HG03378 (cell line): ENCODE data around the gene RCSD1.

ENCODE experiments used
- ATAC-seq: cut with Tn5 transposase; IDR thresholded peaks from one replicate; pipeline ENCODE4 v1.9.1; 2021; ENCODE audit warnings: mild to moderate bottlenecking, moderate library complexity; ENCODE audit not compliant: unreplicated experiment

The RCSD1 gene

DNA sequence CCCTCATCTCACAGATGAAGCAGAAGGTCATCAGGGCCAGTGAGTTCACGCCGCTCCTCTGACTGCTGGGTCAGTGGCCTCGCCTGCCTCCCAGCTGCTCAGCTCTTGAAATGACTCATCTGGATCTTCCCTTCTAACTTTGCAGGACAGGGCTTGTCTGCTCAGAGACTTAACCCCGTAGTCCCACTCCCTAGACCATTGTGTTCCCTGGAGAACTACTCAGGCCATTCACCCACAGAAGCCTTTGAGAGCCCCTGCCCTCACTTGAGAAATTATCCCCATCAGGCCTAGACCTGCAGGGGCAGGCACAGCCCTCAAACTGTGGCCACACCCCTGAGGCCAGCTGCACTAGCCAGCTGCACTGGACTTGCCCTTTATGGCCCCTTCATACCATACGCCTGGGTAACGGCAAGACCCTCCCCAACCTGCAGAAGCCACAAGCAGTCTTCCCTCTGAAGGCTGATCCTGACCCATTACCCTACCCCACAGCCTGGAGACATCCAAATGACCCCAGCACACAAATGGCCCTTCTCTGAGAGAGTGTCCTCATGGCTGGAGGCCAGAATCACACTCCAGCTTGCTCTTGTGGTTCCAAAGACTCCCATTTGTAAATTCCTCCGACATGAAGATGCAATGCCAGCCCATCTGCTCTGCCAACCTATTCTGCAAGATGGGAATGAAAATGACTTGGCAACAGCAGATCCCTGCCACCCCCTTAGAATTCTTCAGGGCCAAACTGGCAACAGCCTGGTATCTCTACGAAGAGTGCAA is 33.2 kb downstream of the RCSD1 start:
- ATAC-seq = peak; percentile 69

GRCh38 chr1:167665469-167665868 is 35.4 kb downstream of the RCSD1 start:
- no peak for ATAC-seq

- ATAC-seq = no peak
These were observed 36.4 kb downstream of the RCSD1 start for GRCh38 chr1:167666416-167666815.

DNA sequence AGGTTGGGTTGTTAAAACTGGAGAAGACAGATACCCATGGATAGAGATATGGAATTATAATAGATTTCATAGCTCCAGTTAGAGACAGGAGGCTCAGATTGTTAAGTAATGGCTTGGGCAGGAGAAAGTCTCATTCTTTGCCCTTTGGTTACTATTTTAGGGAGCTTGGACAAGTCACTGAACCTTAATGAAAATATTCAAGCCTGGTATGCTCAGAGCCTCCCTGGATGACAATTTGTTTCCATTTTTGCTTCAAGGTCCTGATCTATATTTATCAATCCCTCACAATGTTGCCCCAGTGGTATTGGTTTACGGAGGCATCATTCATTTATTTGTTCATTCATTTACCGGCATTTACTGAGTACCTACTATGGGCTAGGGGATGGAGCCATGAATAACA is 37.5 kb downstream of the RCSD1 start:
- no peak for ATAC-seq

- ATAC-seq = peak; percentile 86
These were observed 38.1 kb downstream of the RCSD1 start for GRCh38 chr1:167668108-167668507.

DNA sequence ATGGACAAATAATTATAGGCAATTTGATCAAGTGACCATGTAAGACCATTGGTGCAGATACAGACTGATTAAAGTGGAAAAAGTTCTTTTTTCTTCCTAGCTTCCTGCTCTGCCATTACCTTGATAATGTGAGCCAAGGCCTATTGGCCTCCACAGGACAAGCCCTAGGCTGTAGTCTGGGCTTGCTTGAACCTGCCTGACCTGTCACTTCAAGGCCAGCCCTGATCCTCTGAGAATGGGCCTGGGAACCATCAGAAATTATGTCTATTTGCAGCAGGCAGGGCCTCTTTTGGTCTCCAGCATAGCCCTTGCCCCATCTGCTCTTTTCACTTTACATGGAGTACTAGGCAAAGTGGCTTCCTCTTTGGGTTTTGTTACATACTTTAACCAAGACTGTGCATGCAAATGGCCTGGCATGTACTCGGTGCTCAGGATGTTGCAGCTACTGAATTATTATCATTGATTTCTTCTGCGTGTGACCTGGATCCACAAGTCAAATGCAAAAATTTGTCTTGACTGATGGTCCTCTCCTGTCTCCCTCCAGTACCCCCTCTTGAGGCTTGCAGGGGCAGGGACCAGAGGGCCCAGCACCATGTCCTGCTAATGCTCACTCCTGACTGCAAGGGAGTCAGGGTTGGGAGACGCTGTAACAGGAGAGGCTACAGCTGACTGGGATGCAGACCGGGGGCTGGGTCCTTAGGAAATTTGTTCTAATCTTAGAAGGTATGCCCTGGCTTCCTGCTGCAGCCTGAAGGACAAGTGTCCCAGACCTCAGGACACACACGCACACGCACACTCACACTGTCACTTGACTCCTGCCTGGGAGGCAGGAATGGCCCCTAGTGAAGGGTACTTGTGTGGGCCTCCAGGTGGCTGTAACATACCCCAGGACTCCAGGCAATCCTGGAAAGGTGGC is 39.4 kb downstream of the RCSD1 start:
- ATAC-seq = no peak

- no peak for ATAC-seq
These were observed 40.5 kb downstream of the RCSD1 start for GRCh38 chr1:167670563-167670962.

DNA sequence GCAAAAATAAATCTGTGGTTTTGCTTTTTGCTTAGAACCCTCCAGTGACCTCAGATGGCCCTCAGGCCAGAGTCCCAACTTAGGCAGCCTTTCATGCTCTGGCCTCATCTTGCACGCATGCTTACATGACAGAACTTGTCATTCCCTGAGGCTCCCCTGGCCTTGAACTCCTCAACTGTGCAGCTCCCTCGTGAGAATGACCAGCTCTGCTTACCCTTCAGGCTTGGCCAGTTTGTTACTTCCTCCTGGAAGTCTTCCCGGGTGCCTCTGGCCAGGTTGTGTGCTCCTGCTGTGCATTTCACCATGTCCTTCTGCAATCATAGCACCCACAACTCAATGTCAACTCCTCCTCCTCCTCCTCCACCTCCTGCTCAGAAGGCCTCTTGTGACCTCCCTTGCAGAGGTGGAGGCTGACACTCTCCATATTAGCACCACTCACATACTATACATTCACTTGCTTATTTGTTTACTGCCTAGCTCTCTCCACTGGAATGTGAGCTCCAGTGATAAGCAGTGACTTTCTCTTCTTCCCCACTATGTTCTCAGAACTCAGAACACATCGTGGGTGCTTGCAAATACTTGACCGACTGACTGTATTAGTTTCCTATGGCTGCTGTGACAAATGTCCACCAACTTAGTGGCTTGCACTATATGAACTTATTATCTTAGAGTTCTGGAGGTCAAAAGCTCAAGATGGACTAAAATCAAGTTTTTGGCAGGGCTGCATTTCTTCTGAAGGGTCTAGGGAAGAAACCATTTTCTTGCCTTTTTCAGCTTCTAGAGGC is 41.9 kb downstream of the RCSD1 start:
- ATAC-seq = no peak

- no peak for ATAC-seq
These were observed 42.8 kb downstream of the RCSD1 start for GRCh38 chr1:167672831-167673230.

DNA sequence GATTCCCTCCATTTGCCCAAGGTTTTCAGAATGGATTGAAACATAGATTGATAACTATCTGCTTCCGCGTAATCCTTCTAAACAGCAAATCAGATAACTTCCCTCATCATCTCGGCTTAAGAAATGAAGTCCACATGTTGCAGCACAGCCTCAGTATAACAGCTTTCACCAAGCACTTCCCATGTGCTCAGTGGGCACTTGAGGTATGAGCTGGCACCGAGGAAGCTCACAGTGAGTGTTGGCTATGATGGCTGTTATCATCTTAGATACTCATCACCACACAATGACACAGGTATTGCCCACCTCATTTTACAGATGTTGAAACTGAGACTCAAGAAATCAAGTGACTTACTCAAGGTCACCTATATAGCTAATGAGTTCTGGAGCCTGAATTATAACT is 43.2 kb downstream of the RCSD1 start:
- ATAC-seq = no peak

DNA sequence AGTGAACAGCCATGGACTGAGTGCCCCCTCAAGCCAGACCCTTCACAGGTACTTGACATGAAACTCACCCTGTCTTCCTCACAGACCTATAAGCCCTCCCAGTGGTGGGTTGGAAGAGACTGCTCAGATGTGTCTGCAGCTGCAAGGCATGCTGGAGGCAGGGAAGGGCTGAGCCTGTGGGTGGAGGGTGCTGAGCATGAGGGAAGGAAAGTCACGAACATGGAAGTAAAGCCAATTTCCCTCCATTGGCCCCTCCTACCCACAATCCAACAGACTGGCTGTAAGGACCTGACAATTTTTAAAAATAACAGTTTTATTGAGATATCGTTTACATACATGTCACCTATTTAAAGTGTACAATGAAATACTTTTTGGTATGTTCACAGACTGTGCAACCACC is 44.1 kb downstream of the RCSD1 start:
- no peak for ATAC-seq

GRCh38 chr1:167675440-167675839 is 45.4 kb downstream of the RCSD1 start:
- no peak for ATAC-seq

DNA sequence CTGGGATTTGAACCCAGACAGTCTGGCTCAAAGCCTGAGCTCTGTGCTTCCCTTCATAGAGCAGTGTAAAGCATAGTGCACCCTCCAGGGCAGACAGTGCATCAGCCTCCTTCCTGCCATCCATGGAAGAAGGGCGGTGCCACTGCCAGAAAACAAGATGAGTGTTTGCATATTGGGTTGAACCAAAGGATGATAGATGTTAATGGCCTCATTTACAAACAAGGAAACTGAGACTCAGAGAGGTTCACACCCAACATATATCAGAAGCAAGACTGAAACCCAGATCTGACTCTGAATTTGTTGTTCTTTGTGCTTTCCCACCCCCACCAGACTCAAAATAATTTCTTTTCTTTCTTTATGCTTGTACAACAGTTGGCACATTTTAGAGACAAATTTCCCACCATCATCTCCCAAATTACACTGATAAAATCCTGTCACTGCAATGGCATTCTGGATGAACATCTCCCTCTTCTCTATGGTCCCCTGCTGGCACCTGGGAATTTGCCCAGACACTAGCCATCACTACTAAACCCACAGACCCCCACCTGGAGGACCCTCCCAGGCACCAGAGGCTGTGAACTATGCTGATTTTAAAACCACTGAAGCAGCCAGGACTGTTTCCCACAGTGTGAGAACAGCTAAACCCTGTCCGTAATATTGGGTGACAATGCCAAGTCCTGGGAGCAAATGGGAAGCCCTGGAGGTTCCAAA is 46.3 kb downstream of the RCSD1 start:
- ATAC-seq = peak; percentile 51

DNA sequence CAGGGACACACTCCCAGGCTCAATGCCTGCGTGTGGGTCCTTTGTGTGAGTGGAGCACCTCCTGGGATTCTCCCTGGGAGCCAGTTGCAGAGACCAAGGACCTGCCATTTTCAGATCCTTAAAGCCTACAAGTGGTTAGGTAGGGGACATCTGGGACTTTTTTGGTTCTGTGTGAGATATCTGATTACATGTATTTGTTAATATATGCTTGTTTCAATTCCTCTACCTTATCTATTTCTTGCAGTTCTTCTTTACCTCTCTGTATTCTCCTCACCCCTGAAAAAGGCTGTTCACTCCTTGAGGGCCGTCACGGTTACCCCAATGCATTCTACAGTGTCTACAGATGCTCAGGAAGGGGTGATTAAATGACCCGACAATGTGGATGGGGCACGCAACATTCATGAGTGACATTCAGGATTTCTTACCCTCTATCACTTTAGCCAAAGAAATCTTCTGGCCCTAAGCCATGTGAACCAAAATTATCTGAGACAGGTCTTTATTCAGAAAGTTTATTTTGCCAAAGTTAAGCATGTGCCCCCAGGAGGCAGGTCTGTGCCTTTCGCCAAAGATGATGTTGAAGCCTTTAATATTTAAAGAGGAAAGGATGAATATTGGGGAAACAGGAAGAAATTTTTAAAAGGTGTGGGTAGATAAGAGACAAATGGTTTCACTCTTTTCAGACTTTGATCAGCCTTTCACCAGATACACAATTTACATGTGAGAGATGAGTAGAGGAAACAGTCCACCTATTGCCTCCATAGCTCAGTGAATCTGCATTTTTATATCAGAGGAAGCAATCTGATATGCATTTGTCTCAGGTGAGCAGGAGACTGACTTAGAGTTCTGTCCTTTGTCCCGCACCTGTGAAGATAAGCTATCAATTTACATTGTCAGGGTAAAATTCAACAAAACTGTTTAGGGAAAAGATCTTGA is 47.1 kb downstream of the RCSD1 start:
- peak; percentile 49 for ATAC-seq

DNA sequence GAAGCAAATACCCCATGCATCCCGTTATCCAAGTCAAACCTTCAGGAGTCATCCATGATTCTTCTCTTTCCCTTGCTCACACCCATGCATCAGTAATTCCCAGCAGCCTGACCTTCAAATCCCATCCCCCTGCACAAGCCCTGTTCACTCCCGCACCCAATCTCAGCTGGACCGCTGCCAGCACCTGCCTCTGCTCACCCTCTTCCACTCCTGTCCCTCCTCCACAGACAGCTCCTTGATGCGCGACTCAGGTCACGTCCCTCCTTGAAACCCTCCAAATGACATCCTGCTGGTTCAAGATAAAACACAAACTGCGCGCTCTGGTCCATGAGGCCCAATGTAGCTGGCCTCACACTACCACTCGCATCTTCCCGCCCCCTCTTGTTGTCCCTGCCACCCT is 48.4 kb downstream of the RCSD1 start:
- no peak for ATAC-seq

DNA sequence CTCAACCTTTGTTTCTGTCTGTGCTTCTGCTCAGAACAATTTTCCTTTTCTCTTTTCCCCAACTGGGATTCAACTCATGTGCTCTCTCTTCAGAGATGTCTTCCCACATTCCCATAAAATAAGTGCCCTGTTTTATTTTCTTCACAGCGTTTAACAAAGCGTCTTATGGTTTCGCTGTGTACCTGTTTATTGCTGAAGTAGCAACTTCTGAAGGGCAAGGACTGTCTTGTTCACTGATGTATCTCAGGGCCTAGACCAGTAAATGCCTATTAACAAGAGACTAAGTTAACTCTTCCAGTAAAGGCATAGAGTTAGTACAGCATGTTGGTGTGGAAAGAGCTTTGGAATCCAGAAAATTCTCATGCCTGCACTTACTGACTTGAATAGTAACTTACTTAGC is 48.8 kb downstream of the RCSD1 start:
- no peak for ATAC-seq

GRCh38 chr1:167679714-167680113 is 49.7 kb downstream of the RCSD1 start:
- no peak for ATAC-seq

DNA sequence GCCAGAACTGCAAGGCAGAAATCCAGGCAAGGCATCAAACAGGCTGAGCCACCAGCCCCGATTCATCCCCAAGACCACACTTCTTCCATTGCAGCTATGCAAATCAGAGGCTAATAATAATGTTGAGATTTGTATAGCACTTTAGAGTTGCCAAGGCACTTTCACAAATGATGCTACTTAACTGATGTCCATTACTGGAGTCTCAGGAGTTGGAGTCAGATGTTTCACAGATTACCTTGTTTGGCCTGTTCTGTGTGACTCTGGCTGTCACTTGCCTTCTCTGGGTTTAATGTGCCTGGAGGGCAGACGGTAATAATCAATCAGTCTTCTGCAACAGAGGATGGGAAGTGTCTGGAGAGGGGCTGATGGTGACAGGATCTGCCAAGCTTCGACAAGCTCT is 51.0 kb downstream of the RCSD1 start:
- no peak for ATAC-seq

- no peak for ATAC-seq
These were observed 51.5 kb downstream of the RCSD1 start for GRCh38 chr1:167681451-167682098.
